MM.1S (cell line): ENCODE results near the gene TMX4.

Source experiments
- CTCF ChIP-seq: fragments of 300-600 bp; sonication (generic); IDR thresholded peaks from 2 replicates; pipeline ENCODE4 v1.5.1; 2016; ENCODE audit warnings: antibody characterized with exemption, low read length, mixed read lengths
- EZH2 ChIP-seq: fragments of 300-600 bp; sonication (generic); optimal IDR thresholded peaks from 2 replicates; pipeline ENCODE3; 2017; ENCODE audit warnings: low read depth, mild to moderate bottlenecking, antibody characterized with exemption, low read length, mixed read lengths

- TF ChIP-seq CTCF (peak; percentile 53), EZH2 (no peak)
These were observed 39.1 kb downstream of the TMX4 start for GRCh38 chr20:7980332-7981046.
